ENCODE measurements around the gene TK2. TPM values are rescaled to one million over a fixed set of nuclear protein-coding genes. Genes with fewer than 3 reads are reported as not detected.
"Not testable (repeated sequence)": the region's sequence is repeated elsewhere in the genome, so short reads cannot be mapped to it uniquely, and the experiment has no call there.

TK2 gene
- total RNA-seq: 44.2 TPM

- ATAC-seq (peak; percentile 62), DNase-seq (ENCODE audit: low spot score) (peak; percentile 81)
- intact Hi-C loops (cut with DNase I): no loop called here
These were observed at the start of gene TK2 for GRCh38 chr16:66549284-66550131. Gene TK2, minus strand, starts transcription at chr16:66550122. Its CDS starts 61 bp downstream, at chr16:66550061.

GRCh38 chr16:66598111-66598510 lies 48.2 kb upstream of the TK2 start:
- intact Hi-C loops (cut with DNase I): no loop called here
- DNase-seq (ENCODE audit: low spot score) (no peak), ATAC-seq (no peak)

- no peak for DNase-seq (ENCODE audit: low spot score)
- ATAC-seq: no peak
- intact Hi-C loops (cut with DNase I): no loop called here
These were observed 47.3 kb upstream of the TK2 start for GRCh38 chr16:66596986-66597848.

- DNase-seq (ENCODE audit: low spot score); ATAC-seq; intact Hi-C loops (cut with DNase I): not testable (repeated sequence)
These were observed 46.6 kb upstream of the TK2 start for GRCh38 chr16:66596559-66596958.

GRCh38 chr16:66594739-66595138 lies 44.8 kb upstream of the TK2 start:
- DNase-seq (ENCODE audit: low spot score): no peak
- no peak for ATAC-seq
- intact Hi-C loops (cut with DNase I): no loop called here

GRCh38 chr16:66592814-66593213 lies 42.9 kb upstream of the TK2 start:
- no peak for DNase-seq (ENCODE audit: low spot score)
- ATAC-seq: no peak
- intact Hi-C loops (cut with DNase I): no loop called here

GRCh38 chr16:66592241-66592640 lies 42.3 kb upstream of the TK2 start:
- intact Hi-C loops (cut with DNase I): no loop called here
- DNase-seq (ENCODE audit: low spot score) (no peak), ATAC-seq (no peak)

GRCh38 chr16:66591018-66591417 lies 41.1 kb upstream of the TK2 start:
- intact Hi-C loops (cut with DNase I): no loop called here
- no peak for ATAC-seq

GRCh38 chr16:66590322-66590721 lies 40.4 kb upstream of the TK2 start:
- DNase-seq (ENCODE audit: low spot score) (no peak), ATAC-seq (peak; percentile 17)
- intact Hi-C loops (cut with DNase I): no loop called here

More at GRCh38 chr16:66591018-66591417, 41.1 kb upstream of the TK2 start:
- no peak for DNase-seq (ENCODE audit: low spot score)

- intact Hi-C loops (cut with DNase I): no loop called here
- DNase-seq (ENCODE audit: low spot score): no peak
- peak; percentile 87 for ATAC-seq
These were observed 39.2 kb upstream of the TK2 start for GRCh38 chr16:66588981-66589713.

GRCh38 chr16:66587881-66588600 lies 38.1 kb upstream of the TK2 start:
- no peak for ATAC-seq
- DNase-seq (ENCODE audit: low spot score): no peak
- intact Hi-C loops (cut with DNase I): no loop called here

GRCh38 chr16:66585481-66586239 lies 35.7 kb upstream of the TK2 start:
- intact Hi-C loops (cut with DNase I): no loop called here
- ATAC-seq: peak; percentile 38
- DNase-seq (ENCODE audit: low spot score): no peak

- intact Hi-C loops (cut with DNase I): no loop called here
- peak; percentile 34 for ATAC-seq
- DNase-seq (ENCODE audit: low spot score): no peak
These were observed 31.5 kb upstream of the TK2 start for GRCh38 chr16:66581246-66581952.

- ATAC-seq (peak; percentile 73), DNase-seq (ENCODE audit: low spot score) (no peak)
- intact Hi-C loops (cut with DNase I): no loop called here
These were observed 30.8 kb upstream of the TK2 start for GRCh38 chr16:66580605-66581209.

- ATAC-seq (no peak), DNase-seq (ENCODE audit: low spot score) (no peak)
These were observed 29.0 kb upstream of the TK2 start, which contains the start of gene CMTM2 for GRCh38 chr16:66578651-66579531. Gene CMTM2, plus strand, starts transcription at chr16:66579463. Its CDS starts 145 bp downstream, at chr16:66579608.

GRCh38 chr16:66576296-66576695 lies 26.4 kb upstream of the TK2 start:
- DNase-seq (ENCODE audit: low spot score): no peak
- intact Hi-C loops (cut with DNase I): no loop called here
- ATAC-seq: peak; percentile 31

More at GRCh38 chr16:66578651-66579531, 29.0 kb upstream of the TK2 start, which contains the start of gene CMTM2:
- intact Hi-C loops (cut with DNase I): no loop called here

Data from sciatic nerve (tissue), 2 donors.